K562 (cell line): ENCODE measurements around the gene PERP. TPM values are rescaled to one million over a fixed set of nuclear protein-coding genes. Genes with fewer than 3 reads are reported as not detected.

Experiments used
- ATAC-seq: fragments of 200-7000 bp; cut with Tn5 transposase; 3 replicates; pipeline ENCODE4 v1.9.1; 2020; ENCODE audit warnings: moderate library complexity
- BruUV-seq: library from RNA; stranded (reverse); fragments of 400-500 nt; replicated peaks from 2 replicates; lab custom pipeline; 2021; lab: Mats Ljungman, UMichigan
- CTCF ChIA-PET: fragments of 300-600 bp; formaldehyde crosslinking; extraction: SDS; loops from one replicate; lab custom pipeline; 2021; ENCODE audit warnings: low intra/inter-chr PET ratio; lab: Yijun Ruan, JAX
- POLR2A ChIA-PET: fragments of 300-600, 350-650 bp; sonication (Branson Sonifier 250); formaldehyde crosslinking; extraction: SDS; loops from one replicate; lab custom pipeline; 2021; ENCODE audit warnings: antibody characterized with exemption, inconsistent platforms; lab: Yijun Ruan, JAX
- DNase-seq, 4 experiments: peaks; one replicate each; pipeline versions ENCODE4 v3.0.0 to v3.0.0-alpha.2; 2011 to 2018; ENCODE audit warnings: low spot score in 3 of 4, mixed read lengths in 3 of 4; ENCODE audit errors: extremely low read depth in 1 of 4
- FAIRE-seq: peaks from 2 replicates; lab custom pipeline; 2011; peaks lifted over from hg19 to GRCh38; lab: Jason Lieb, UNC
- H2AFZ ChIP-seq: 2 replicates; pipeline ENCODE4 v1.6.0; 2011; ENCODE audit warnings: low read depth, low read length, control low read depth, inconsistent platforms
- H3K27ac ChIP-seq: fragments of 200-600 bp; 3 replicates; pipeline ENCODE4 v1.8.0; 2011; ENCODE audit warnings: low read depth, mild to moderate bottlenecking, control low read depth, inconsistent platforms, low read length, moderate library complexity, mixed read lengths; ENCODE audit errors: extremely low read depth
- H3K27me3 ChIP-seq, 2 experiments: fragments of 300-600 bp in 1 of 2; 2 replicates in 1 of 2; 3 replicates in 1 of 2; pipeline versions ENCODE4 v1.6.0 to v1.8.0; 2011; ENCODE audit warnings: inconsistent platforms in 2 of 2, low read length in 2 of 2, mild to moderate bottlenecking in 1 of 2, mixed read lengths in 1 of 2, moderate library complexity in 1 of 2; ENCODE audit not compliant: control insufficient read depth in 2 of 2, insufficient read depth in 2 of 2
- H3K36me3 ChIP-seq: fragments of 300-600 bp; 3 replicates; pipeline ENCODE4 v1.8.0; 2011; ENCODE audit warnings: mild to moderate bottlenecking, low read length, inconsistent platforms; ENCODE audit not compliant: control insufficient read depth, insufficient read depth
- H3K4me1 ChIP-seq, 2 experiments: fragments of 200-600 bp in 1 of 2; replicated peaks in 1 of 2; 2 replicates in 1 of 2; 3 replicates in 1 of 2; pipeline versions ENCODE4 v1.5.1 to v1.8.0; 2011; ENCODE audit warnings: inconsistent platforms in 2 of 2, low read length in 2 of 2, mild to moderate bottlenecking in 1 of 2, mixed read lengths in 1 of 2, moderate library complexity in 1 of 2; ENCODE audit not compliant: control insufficient read depth in 2 of 2, insufficient read depth in 2 of 2
- H3K4me2 ChIP-seq: 2 replicates; pipeline ENCODE4 v1.6.1; 2011; ENCODE audit warnings: low read length, control low read depth, inconsistent platforms, mixed read lengths; ENCODE audit not compliant: insufficient read depth
- H3K4me3 ChIP-seq: fragments of 200-600 bp; sonication (generic), shearing (Covaris generic); 2 replicates; pipeline ENCODE4 v1.5.1; 2016; ENCODE audit warnings: control low read depth, inconsistent platforms
- H3K79me2 ChIP-seq: fragments of 200-600 bp; 3 replicates; pipeline ENCODE4 v1.8.0; 2011; ENCODE audit warnings: low read length, inconsistent platforms; ENCODE audit not compliant: control insufficient read depth, insufficient read depth
- H3K9ac ChIP-seq, 2 experiments: 2 replicates each; pipeline versions ENCODE4 v1.6.0 to v1.6.1; 2011; ENCODE audit warnings: low read depth in 2 of 2, low read length in 2 of 2, control low read depth in 1 of 2, inconsistent platforms in 1 of 2, mild to moderate bottlenecking in 1 of 2, mixed read lengths in 1 of 2; ENCODE audit not compliant: insufficient read depth in 1 of 2
- H3K9me1 ChIP-seq: one replicate; pipeline ENCODE4 v1.6.0; 2011; ENCODE audit warnings: inconsistent platforms, mild to moderate bottlenecking, low read length, moderate library complexity; ENCODE audit not compliant: control insufficient read depth, insufficient read depth
- H3K9me3 ChIP-seq: replicated peaks from 2 replicates; pipeline ENCODE4 v1.5.1; 2011; ENCODE audit warnings: low read depth, low read length, inconsistent platforms; ENCODE audit not compliant: control insufficient read depth, insufficient read depth
- H4K20me1 ChIP-seq: replicated peaks from 2 replicates; pipeline ENCODE4 v1.6.1; 2011; ENCODE audit warnings: low read length, inconsistent platforms, mixed read lengths; ENCODE audit not compliant: control insufficient read depth, insufficient read depth
- ASH1L ChIP-seq: fragments of 450-650 bp; IDR thresholded peaks from 2 replicates; pipeline ENCODE4 v1.6.1; 2018; ENCODE audit warnings: borderline replicate concordance, mild to moderate bottlenecking, low read depth; ENCODE audit not compliant: partially characterized antibody
- HINFP ChIP-seq: fragments of 450-650 bp; conservative IDR thresholded peaks from 2 replicates; pipeline ENCODE4 v1.6.1; 2016; ENCODE audit warnings: missing genetic modification characterization, low read depth, mild to moderate bottlenecking, control low read depth, missing compliant biosample characterization
- MTF1 ChIP-seq: fragments of 250-450 bp; sonication (Bioruptor Pico); IDR thresholded peaks from 2 replicates; pipeline ENCODE4 v1.9.0; 2021; ENCODE audit warnings: moderate library complexity, mild to moderate bottlenecking, inconsistent platforms, borderline replicate concordance
- NFIX ChIP-seq: fragments of 250-450 bp; sonication (Bioruptor Pico); IDR thresholded peaks from 2 replicates; pipeline ENCODE4 v1.4.0; 2020; ENCODE audit warnings: low read depth, mild to moderate bottlenecking, moderate library complexity
- PKNOX1 ChIP-seq: fragments of 450-650 bp; IDR thresholded peaks from 2 replicates; pipeline ENCODE4 v1.6.1; 2016
- SNAPC5 ChIP-seq: fragments of 250-450 bp; sonication (Bioruptor Pico); IDR thresholded peaks from 2 replicates; pipeline ENCODE4 v1.8.0; 2021; ENCODE audit warnings: moderate library complexity, mild to moderate bottlenecking, inconsistent platforms
- ZNF398 ChIP-seq: fragments of 250-450 bp; sonication (Bioruptor Pico); IDR thresholded peaks from 2 replicates; pipeline ENCODE4 v1.8.0; 2021; ENCODE audit warnings: moderate library complexity, mild to moderate bottlenecking, inconsistent platforms
- WGBS: fragments of 100-300 bp; shearing (Covaris generic); methylation state at CpG from one replicate; pipeline ENCODE4 v1.1.6; 2016; ENCODE audit warnings: low coverage, mixed read lengths; ENCODE audit not compliant: insufficient coverage; ENCODE audit errors: missing lambda C conversion rate; 5-methylcytosine and 5-hydroxymethylcytosine counted together
- in situ Hi-C: fragments of 300-500 bp; cut with MboI; formaldehyde crosslinking; loops from 4 replicates; pipeline ENCODE4 v1.15.0; 2018; ENCODE audit warnings: inconsistent platforms, mixed read lengths
- intact Hi-C: fragments of 100-400 bp; cut with micrococcal nuclease; formaldehyde crosslinking; loops from 2 replicates; pipeline ENCODE4 v1.14.2; 2022
- polyA plus RNA-seq, 8 experiments: library from polyadenylated mRNA; depleted of rRNA in 4 of 8; stranded (reverse) in 5 of 8; unstranded in 3 of 8; fragments of >200 nt; fragmentation: Nextera tagmentation in 2 of 8; fragmentation: Illumina TruSeq in 1 of 8; extraction: Ambion mirVana in 2 of 8; extraction: Trizol in 1 of 8; gene quantifications; 2 replicates each; pipeline versions ENCODE4 v1.2.1 to v1.2.3, GENCODE V29; 2011 to 2014; ENCODE audit warnings: inconsistent platforms in 1 of 8, missing spikeins in 1 of 8
- total RNA-seq, 7 experiments: library from RNA; depleted of rRNA in 6 of 7; stranded (reverse); fragments of >200 nt in 6 of 7; fragmentation: Illumina TruSeq in 2 of 7; extraction: Trizol in 2 of 7; gene quantifications; 2 replicates each; pipeline versions ENCODE4 v1.2.1 to v1.2.3, GENCODE V29; 2011 to 2021; ENCODE audit warnings: low replicate concordance in 1 of 7

Gene PERP
- total and polyA plus RNA-seq, 9 of the 15 experiments (the other 6 are each of a cell fraction or from before 2014, with no cell fraction given): 0.01 to 0.27 (median 0.05) TPM; not detected in 2

- Histone ChIP-seq H2AFZ (no peak overlapping the region), H3K9ac (no peak overlapping the region), H3K27me3 (peaks cover 0 to 3% of the 10 kb centered on the region in 2 experiments; a peak in 3 of 5 replicates), H3K9me1 (no peaks in the 10 kb centered on the region), H3K4me2 (no peak overlapping the region), H3K9me3 (no peaks in the 10 kb centered on the region), H3K4me3 (no peak overlapping the region), H3K36me3 (no peaks in the 10 kb centered on the region), H4K20me1 (no peaks in the 10 kb centered on the region), H3K4me1 (no peaks in the 10 kb centered on the region), H3K27ac (no peak overlapping the region), H3K79me2 (no peaks in the 10 kb centered on the region)
- ChIA-PET POLR2A (interaction anchor here (0.8 to 1.3 kb wide), 2 partner anchors 9 to 693 kb away, joined by 3 to 4 read pairs; no protein-coding TSS in a partner anchor), CTCF (no interaction called here)
- no TSS peak for BruUV-seq
- no peak for TF ChIP-seq MTF1 (CRISPR knock-in tag)
- TF ChIP-seq PKNOX1: peak; percentile 23; the same call in 1 of the 2 replicates
- TF ChIP-seq ASH1L: no peak
- intact Hi-C loops: no loop called here
- WGBS: 0% methylated on average over 1 of the region's 1 CpG
- no peak for FAIRE-seq
- no peak for ATAC-seq
- in situ Hi-C loops: no loop called here
- DNase-seq: no peak
Observed at GRCh38 chr6:138155443-138155842, 48.2 kb upstream of the PERP start.

- Histone ChIP-seq H3K9me3 (no peaks in the 10 kb centered on the region), H3K4me1 (no peaks in the 10 kb centered on the region), H3K27me3 (peaks cover 0 to 14% of the 10 kb centered on the region in 2 experiments; a peak in 2 of 5 replicates), H3K36me3 (no peaks in the 10 kb centered on the region), H2AFZ (no peak overlapping the region), H3K4me3 (no peak overlapping the region), H3K27ac (no peak overlapping the region), H3K9ac (no peak overlapping the region), H3K9me1 (no peaks in the 10 kb centered on the region), H3K4me2 (no peak overlapping the region), H4K20me1 (no peaks in the 10 kb centered on the region), H3K79me2 (no peaks in the 10 kb centered on the region)
- ChIA-PET POLR2A (interaction anchor here (0.8 kb wide), 1 partner anchor 9 kb away, joined by 5 read pairs; no protein-coding TSS in a partner anchor), CTCF (no interaction called here)
- intact Hi-C loops (no loop called here), in situ Hi-C loops (no loop called here)
- no TSS peak for BruUV-seq
- DNase-seq (no peak), ATAC-seq (0 out of 3 replicates have a peak, but pooled peaks have one; percentile 41), FAIRE-seq (no peak)
- 0% methylated on average over 5 of the region's 5 CpGs for WGBS
- no peak for TF ChIP-seq HINFP
- no peak for TF ChIP-seq ZNF398 (CRISPR knock-in tag)
- TF ChIP-seq SNAPC5 (CRISPR knock-in tag): no peak
- TF ChIP-seq NFIX (CRISPR knock-in tag): no peak
Observed at GRCh38 chr6:138146544-138146943, 39.3 kb upstream of the PERP start.
